GM20431 (cell line): ENCODE measurements around the gene AATK.
"Not testable (repeated sequence)": the region's sequence is repeated elsewhere in the genome, so short reads cannot be mapped to it uniquely, and the experiment has no call there.

Source experiments
- in situ Hi-C: fragments of 300-500 bp; cut with MseI, MboI; formaldehyde crosslinking; loops from one replicate; pipeline ENCODE4 v1.15.0; 2020; ENCODE audit warnings: low sequenced_read_pairs; ENCODE audit not compliant: unreplicated experiment

The AATK gene

GRCh38 chr17:81083125-81083765 is 82.8 kb downstream of the AATK start:
- in situ Hi-C loops, result no loop called here

GRCh38 chr17:81082177-81083073 is 83.6 kb downstream of the AATK start:
- in situ Hi-C loops, result no loop called here

GRCh38 chr17:81081222-81082176 is 84.5 kb downstream of the AATK start:
- in situ Hi-C loops, result no loop called here

GRCh38 chr17:81080019-81080418 is 86.0 kb downstream of the AATK start:
- in situ Hi-C loops, result no loop called here

GRCh38 chr17:81078026-81078913 is 87.8 kb downstream of the AATK start:
- in situ Hi-C loops, result not testable (repeated sequence)

- in situ Hi-C loops, result no loop called here
These were observed 89.8 kb downstream of the AATK start for GRCh38 chr17:81076141-81076679.

- in situ Hi-C loops, result no loop called here
These were observed 90.7 kb downstream of the AATK start for GRCh38 chr17:81075307-81075706.

- in situ Hi-C loops, result no loop called here
These were observed 91.1 kb downstream of the AATK start for GRCh38 chr17:81074875-81075274.

- in situ Hi-C loops, result no loop called here
These were observed 91.8 kb downstream of the AATK start for GRCh38 chr17:81073967-81074839.

- in situ Hi-C loops, result no loop called here
These were observed 94.0 kb downstream of the AATK start for GRCh38 chr17:81071761-81072741.

- in situ Hi-C loops, result no loop called here
These were observed 95.3 kb downstream of the AATK start for GRCh38 chr17:81070541-81071246.

- in situ Hi-C loops, result no loop called here
These were observed 96.8 kb downstream of the AATK start for GRCh38 chr17:81069135-81069645.

- in situ Hi-C loops, result no loop called here
These were observed 97.4 kb downstream of the AATK start for GRCh38 chr17:81068411-81069134.

GRCh38 chr17:81067391-81067811 is 98.6 kb downstream of the AATK start:
- in situ Hi-C loops, result no loop called here
